ENCODE data around the gene MRTFB. TPM values are rescaled to one million over a fixed set of nuclear protein-coding genes. Genes with fewer than 3 reads are reported as not detected.
"Not testable (repeated sequence)": the region's sequence is repeated elsewhere in the genome, so short reads cannot be mapped to it uniquely, and the experiment has no call there.

Gene MRTFB
- total RNA-seq, 1 donor from 2014 or later, result 12.9 TPM

GRCh38 chr16:14035092-14035491, 36.0 kb upstream of the MRTFB start:
- TF ChIP-seq CTCF (conservative IDR thresholded peaks at IDR 0.05; ENCODE audit: low read depth, low read length), result no peak
- H3K4me3 ChIP-seq (ENCODE audit: low read depth, low read length), result no peak overlapping the region
- DNase-seq (ENCODE audit: low read depth), result no peak

- no peak overlapping the region for H3K4me3 ChIP-seq (ENCODE audit: low read depth, low read length)
- no peak for DNase-seq (ENCODE audit: low read depth)
- no peak for TF ChIP-seq CTCF (conservative IDR thresholded peaks at IDR 0.05; ENCODE audit: low read depth, low read length)
Observed at GRCh38 chr16:14036889-14037288, 34.2 kb upstream of the MRTFB start.

GRCh38 chr16:14037960-14038359, 33.2 kb upstream of the MRTFB start:
- DNase-seq (ENCODE audit: low read depth), result no peak
- no peak overlapping the region for H3K4me3 ChIP-seq (ENCODE audit: low read depth, low read length)
- no peak for TF ChIP-seq CTCF (conservative IDR thresholded peaks at IDR 0.05; ENCODE audit: low read depth, low read length)

- H3K4me3 ChIP-seq (ENCODE audit: low read depth, low read length), result no peak overlapping the region
- TF ChIP-seq CTCF (conservative IDR thresholded peaks at IDR 0.05; ENCODE audit: low read depth, low read length), result no peak
- no peak for DNase-seq (ENCODE audit: low read depth)
Observed at GRCh38 chr16:14041164-14041563, 30.0 kb upstream of the MRTFB start.

- no peak for DNase-seq (ENCODE audit: low read depth)
- TF ChIP-seq CTCF (conservative IDR thresholded peaks at IDR 0.05; ENCODE audit: low read depth, low read length), result no peak
- no peak overlapping the region for H3K4me3 ChIP-seq (ENCODE audit: low read depth, low read length)
Observed at GRCh38 chr16:14042706-14043105, 28.4 kb upstream of the MRTFB start.

- no peak for TF ChIP-seq CTCF (conservative IDR thresholded peaks at IDR 0.05; ENCODE audit: low read depth, low read length)
- H3K4me3 ChIP-seq (ENCODE audit: low read depth, low read length), result no peak overlapping the region
- DNase-seq (ENCODE audit: low read depth), result no peak
Observed at GRCh38 chr16:14043278-14043677, 27.8 kb upstream of the MRTFB start.

GRCh38 chr16:14043793-14044192, 27.3 kb upstream of the MRTFB start:
- TF ChIP-seq CTCF (conservative IDR thresholded peaks at IDR 0.05; ENCODE audit: low read depth, low read length), result no peak
- no peak for DNase-seq (ENCODE audit: low read depth)
- no peak overlapping the region for H3K4me3 ChIP-seq (ENCODE audit: low read depth, low read length)

GRCh38 chr16:14047121-14047859, 23.8 kb upstream of the MRTFB start:
- not testable (repeated sequence) for DNase-seq (ENCODE audit: low read depth); H3K4me3 ChIP-seq (ENCODE audit: low read depth, low read length)

Data from epithelial cell of proximal tubule (primary cell).